Neural progenitor cell (in vitro differentiated cells): ENCODE results near the gene PHETA2. TPM values are rescaled to one million over a fixed set of nuclear protein-coding genes. Genes with fewer than 3 reads are reported as not detected.

Experiments used
- DNase-seq: peaks from one replicate; pipeline ENCODE4 v3.0.0-alpha.2; 2016; ENCODE audit warnings: low spot score
- H2AFZ ChIP-seq: fragments of 200-600 bp; sonication (generic); replicated peaks from 2 replicates; pipeline ENCODE4 v1.6.1; 2016; ENCODE audit warnings: antibody characterized with exemption
- H3F3A ChIP-seq: fragments of 200-600 bp; sonication (generic); 2 replicates; pipeline ENCODE4 v1.6.1; 2016; ENCODE audit warnings: antibody characterized with exemption, low read depth
- H3K27ac ChIP-seq: fragments of 200-600 bp; sonication (generic); 2 replicates; pipeline ENCODE4 v1.5.1; 2016; ENCODE audit warnings: mild to moderate bottlenecking
- H3K27me3 ChIP-seq: fragments of 200-600 bp; sonication (generic); 2 replicates; pipeline ENCODE4 v1.6.1; 2016; ENCODE audit warnings: mild to moderate bottlenecking, moderate library complexity
- H3K36me3 ChIP-seq: fragments of 200-600 bp; sonication (generic); 2 replicates; pipeline ENCODE4 v1.5.1; 2016
- H3K4me1 ChIP-seq: fragments of 200-600 bp; sonication (generic); 2 replicates; pipeline ENCODE4 v1.6.1; 2016; ENCODE audit warnings: mixed run types
- H3K4me2 ChIP-seq: fragments of 200-600 bp; sonication (generic); 2 replicates; pipeline ENCODE4 v1.6.1; 2016
- H3K4me3 ChIP-seq: fragments of 200-600 bp; sonication (generic); 2 replicates; pipeline ENCODE4 v1.5.1; 2016
- H3K79me2 ChIP-seq: fragments of 200-600 bp; sonication (generic); 2 replicates; pipeline ENCODE4 v1.6.1; 2016; ENCODE audit warnings: low read depth
- H3K9ac ChIP-seq: fragments of 200-600 bp; sonication (generic); 2 replicates; pipeline ENCODE4 v1.6.1; 2016
- H3K9me3 ChIP-seq: fragments of 200-600 bp; sonication (generic); 2 replicates; pipeline ENCODE4 v1.5.1; 2016; ENCODE audit warnings: low read depth
- H4K20me1 ChIP-seq: fragments of 200-600 bp; sonication (generic); 2 replicates; pipeline ENCODE4 v1.6.1; 2016; ENCODE audit warnings: low read depth
- H3K27ac Mint-ChIP-seq: 3 replicates; pipeline ENCODE4 v1.8.0; 2021; ENCODE audit warnings: mixed read lengths
- H3K27me3 Mint-ChIP-seq: 2 replicates; pipeline ENCODE4 v1.8.0; 2022; ENCODE audit warnings: low read depth, mild to moderate bottlenecking, inconsistent platforms, moderate library complexity, mixed read lengths; ENCODE audit not compliant: insufficient read depth
- H3K36me3 Mint-ChIP-seq: 3 replicates; pipeline ENCODE4 v1.8.0; 2021; ENCODE audit warnings: mixed read lengths
- H3K4me1 Mint-ChIP-seq: 3 replicates; pipeline ENCODE4 v1.8.0; 2021; ENCODE audit warnings: mixed read lengths
- H3K4me3 Mint-ChIP-seq: 3 replicates; pipeline ENCODE4 v1.8.0; 2021; ENCODE audit warnings: mild to moderate bottlenecking, moderate library complexity, mixed read lengths
- H3K9me3 Mint-ChIP-seq: 3 replicates; pipeline ENCODE4 v1.8.0; 2020; ENCODE audit warnings: mixed read lengths
- CTCF ChIP-seq: fragments of 200-600 bp; sonication (generic); IDR thresholded peaks from 2 replicates; pipeline ENCODE4 v1.5.1; 2017; ENCODE audit warnings: antibody characterized with exemption, mild to moderate bottlenecking
- EZH2 ChIP-seq: fragments of 200-600 bp; sonication (generic); IDR thresholded peaks from 2 replicates; pipeline ENCODE4 v1.6.1; 2017; ENCODE audit warnings: antibody characterized with exemption, mild to moderate bottlenecking, moderate library complexity
- EZH2phosphoT487 ChIP-seq: fragments of 200-600 bp; sonication (generic); IDR thresholded peaks from 2 replicates; pipeline ENCODE4 v1.6.1; 2017; ENCODE audit warnings: antibody characterized with exemption
- total RNA-seq: library from RNA; depleted of rRNA; stranded (reverse); fragments of >200 nt; gene quantifications from 2 replicates; pipeline ENCODE4 v1.2.3, GENCODE V29; 2015; ENCODE audit warnings: low replicate concordance

PHETA2 gene
- total RNA-seq, 1 donor from 2014 or later = 0.79 TPM

- Histone ChIP-seq H4K20me1 (peaks cover 5% of the 10 kb centered on the region), H3K79me2 (peaks cover 40% of the 10 kb centered on the region), H3K9me3 (no peaks in the 10 kb centered on the region), H2AFZ (no peak overlapping the region), H3K4me2 (no peak overlapping the region), H3K4me1 (no peaks in the 10 kb centered on the region), H3K36me3 (peaks cover 4% of the 10 kb centered on the region), H3K27ac (no peak overlapping the region), H3K9ac (no peak overlapping the region), H3K27me3 (no peaks in the 10 kb centered on the region), H3K4me3 (no peak overlapping the region), H3F3A (peaks cover 20% of the 10 kb centered on the region)
- Mint-ChIP-seq H3K4me3 (no peak overlapping the region), H3K9me3 (peaks cover 16% of the 10 kb centered on the region), H3K4me1 (peaks cover 7% of the 10 kb centered on the region), H3K27me3 (no peaks in the 10 kb centered on the region), H3K36me3 (peaks cover 56% of the 10 kb centered on the region), H3K27ac (no peak overlapping the region)
- TF ChIP-seq CTCF = no peak
- no peak for TF ChIP-seq EZH2
- no peak for TF ChIP-seq EZH2phosphoT487
- DNase-seq = no peak
These were observed 12.0 kb downstream of the PHETA2 start for GRCh38 chr22:42086051-42086450.

GRCh38 chr22:42090596-42091454, 16.8 kb downstream of the PHETA2 start, which contains the start of gene NDUFA6:
NDUFA6 (minus strand) TSS chr22:42090772; CDS start chr22:42090744, 28 bp downstream.
- H3K79me2 ChIP-seq = peaks cover 35% of the 10 kb centered on the region
- peak within 1 kb of the TSS; percentile 71 for H3K4me3 ChIP-seq
- H3K27ac ChIP-seq = peak within 1 kb of the TSS; percentile 64
- peaks cover 19% of the 10 kb centered on the region for H3F3A ChIP-seq
- H4K20me1 ChIP-seq = peaks cover under 1% of the 10 kb centered on the region
- Mint-ChIP-seq H3K4me1 (peaks cover 12% of the 10 kb centered on the region), H3K27me3 (no peaks in the 10 kb centered on the region), H3K36me3 (peaks cover 39% of the 10 kb centered on the region), H3K9me3 (peaks cover 16% of the 10 kb centered on the region), H3K27ac (peak within 1 kb of the TSS; percentile 95), H3K4me3 (peak within 1 kb of the TSS; percentile 97)
- peak within 1 kb of the TSS; percentile 63 for H3K9ac ChIP-seq
- H3K4me2 ChIP-seq = peak within 1 kb of the TSS; percentile 86
- H3K36me3 ChIP-seq = peaks cover 4% of the 10 kb centered on the region
- TF ChIP-seq CTCF (peak; percentile 86), EZH2phosphoT487 (no peak)
- H2AFZ ChIP-seq = peak within 1 kb of the TSS; percentile 96
- no peaks in the 10 kb centered on the region for H3K4me1 ChIP-seq
- DNase-seq = peak; percentile 99
- no peaks in the 10 kb centered on the region for H3K9me3 ChIP-seq
- peaks cover 3% of the 10 kb centered on the region for H3K27me3 ChIP-seq

- Histone ChIP-seq H3K4me3 (peak overlapping the region; percentile 62), H3K36me3 (peaks cover 4% of the 10 kb centered on the region), H3K9me3 (no peaks in the 10 kb centered on the region), H3K9ac (no peak overlapping the region), H4K20me1 (no peaks in the 10 kb centered on the region), H3K4me1 (no peaks in the 10 kb centered on the region), H3K27ac (no peak overlapping the region), H2AFZ (peak overlapping the region; percentile 96), H3F3A (peaks cover 15% of the 10 kb centered on the region), H3K79me2 (peaks cover 31% of the 10 kb centered on the region), H3K4me2 (peak overlapping the region; percentile 86), H3K27me3 (peaks cover 3% of the 10 kb centered on the region)
- TF ChIP-seq CTCF = no peak
- TF ChIP-seq EZH2 = no peak
- TF ChIP-seq EZH2phosphoT487 = no peak
- H3K36me3 Mint-ChIP-seq = peaks cover 37% of the 10 kb centered on the region
- peak overlapping the region; percentile 97 for H3K4me3 Mint-ChIP-seq
- H3K27me3 Mint-ChIP-seq = no peaks in the 10 kb centered on the region
- peaks cover 12% of the 10 kb centered on the region for H3K4me1 Mint-ChIP-seq
- H3K27ac Mint-ChIP-seq = peak overlapping the region; percentile 63
- DNase-seq = no peak
- H3K9me3 Mint-ChIP-seq = peaks cover 18% of the 10 kb centered on the region
These were observed 17.4 kb downstream of the PHETA2 start for GRCh38 chr22:42091455-42091782.
